ENCODE results near the gene LRCH1.
A peak's percentile ranks its signal among the peaks of the same experiment; 100 is the strongest.

The LRCH1 gene

GRCh38 chr13:46668931-46669525 is 116.1 kb downstream of the LRCH1 start:
- DNase-seq = no peak

- DNase-seq = no peak
Observed at GRCh38 chr13:46672338-46673090, 119.5 kb downstream of the LRCH1 start.

- no peak for DNase-seq
Observed at GRCh38 chr13:46675016-46675415, 122.0 kb downstream of the LRCH1 start.

GRCh38 chr13:46676378-46676725 is 123.4 kb downstream of the LRCH1 start:
- no peak for DNase-seq

- no peak for DNase-seq
Observed at GRCh38 chr13:46679369-46680120, 126.6 kb downstream of the LRCH1 start.

GRCh38 chr13:46682015-46682414 is 129.0 kb downstream of the LRCH1 start:
- DNase-seq = no peak

- no peak for DNase-seq
Observed at GRCh38 chr13:46682707-46683106, 129.7 kb downstream of the LRCH1 start.

GRCh38 chr13:46683676-46684260 is 130.8 kb downstream of the LRCH1 start:
- no peak for DNase-seq

GRCh38 chr13:46684287-46685001 is 131.5 kb downstream of the LRCH1 start:
- DNase-seq = no peak

GRCh38 chr13:46685006-46685730 is 132.2 kb downstream of the LRCH1 start:
- no peak for DNase-seq

GRCh38 chr13:46686171-46686570 is 133.2 kb downstream of the LRCH1 start:
- no peak for DNase-seq

GRCh38 chr13:46687810-46688209 is 134.8 kb downstream of the LRCH1 start:
- peak; percentile 34 for DNase-seq

GRCh38 chr13:46688306-46688705 is 135.3 kb downstream of the LRCH1 start:
- DNase-seq = no peak

GRCh38 chr13:46698014-46698413 is 145.0 kb downstream of the LRCH1 start:
- no peak for DNase-seq

- DNase-seq = no peak
Observed at GRCh38 chr13:46698910-46699460, 146.0 kb downstream of the LRCH1 start.

- DNase-seq = no peak
Observed at GRCh38 chr13:46712524-46712923, 159.6 kb downstream of the LRCH1 start.

GRCh38 chr13:46715363-46715762 is 162.4 kb downstream of the LRCH1 start:
- no peak for DNase-seq

GRCh38 chr13:46716821-46717220 is 163.9 kb downstream of the LRCH1 start:
- no peak for DNase-seq

- DNase-seq = no peak
Observed at GRCh38 chr13:46717275-46717674, 164.3 kb downstream of the LRCH1 start.

- DNase-seq = no peak
Observed at GRCh38 chr13:46717856-46718255, 164.9 kb downstream of the LRCH1 start.

- no peak for DNase-seq
Observed at GRCh38 chr13:46720189-46720588, 167.2 kb downstream of the LRCH1 start.

GRCh38 chr13:46721054-46721453 is 168.1 kb downstream of the LRCH1 start:
- peak; percentile 47 for DNase-seq

Measured in activated CD8-positive, alpha-beta memory T cell treated with anti-CD3 and anti-CD28 coated beads, Interleukin-2, amount 50 U/mL, for 4 hours (primary cell).